Measurements from ENCODE around the gene HMGXB4. TPM values are rescaled to one million over a fixed set of nuclear protein-coding genes. Genes with fewer than 3 reads are reported as not detected.

The HMGXB4 gene
- total and polyA plus RNA-seq, 2 of the 13 experiments (the other 11 are each of a cell fraction or from before 2014, with no cell fraction given), result 13.9 to 16.3 TPM

DNA sequence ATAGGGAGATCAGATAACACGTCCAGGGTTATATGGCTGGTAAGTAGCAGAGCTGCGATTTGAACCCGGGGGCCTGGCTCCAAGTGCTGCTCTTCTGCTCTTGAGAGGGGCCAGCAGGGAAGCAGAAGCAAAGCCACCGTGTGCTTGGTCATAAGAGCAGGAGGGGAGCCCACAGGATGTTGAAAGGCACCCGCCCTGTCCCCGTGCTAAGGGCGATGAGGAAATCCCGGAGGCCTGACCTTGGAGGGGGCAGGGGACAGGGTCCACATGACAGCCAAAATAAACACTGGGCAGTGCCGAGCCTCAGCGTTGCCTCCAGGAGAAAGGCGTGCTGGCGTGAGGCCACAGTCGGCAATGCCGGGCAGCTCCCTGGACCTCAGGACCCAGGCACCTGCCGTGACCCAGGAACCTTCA lies 71.2 kb downstream of the HMGXB4 start (continued):
- TF ChIP-seq GATAD1 (CRISPR knock-in tag; IDR thresholded peaks at IDR 0.05), result peak; percentile 82
- 0 out of 2 replicates have a peak, but pooled peaks have one; percentile 84 for TF ChIP-seq ZNF101 (CRISPR knock-in tag; IDR thresholded peaks at IDR 0.05; ENCODE audit: borderline replicate concordance, low read depth)
- TF ChIP-seq, protein P1, sequence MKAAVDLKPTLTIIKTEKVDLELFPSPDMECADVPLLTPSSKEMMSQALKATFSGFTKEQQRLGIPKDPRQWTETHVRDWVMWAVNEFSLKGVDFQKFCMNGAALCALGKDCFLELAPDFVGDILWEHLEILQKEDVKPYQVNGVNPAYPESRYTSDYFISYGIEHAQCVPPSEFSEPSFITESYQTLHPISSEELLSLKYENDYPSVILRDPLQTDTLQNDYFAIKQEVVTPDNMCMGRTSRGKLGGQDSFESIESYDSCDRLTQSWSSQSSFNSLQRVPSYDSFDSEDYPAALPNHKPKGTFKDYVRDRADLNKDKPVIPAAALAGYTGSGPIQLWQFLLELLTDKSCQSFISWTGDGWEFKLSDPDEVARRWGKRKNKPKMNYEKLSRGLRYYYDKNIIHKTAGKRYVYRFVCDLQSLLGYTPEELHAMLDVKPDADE (CRISPR knock-in tag; IDR thresholded peaks at IDR 0.05), result no peak
- peak; percentile 76; the same call in 1 of the 2 replicates for TF ChIP-seq YEATS2 (CRISPR knock-in tag; IDR thresholded peaks at IDR 0.05; ENCODE audit: borderline replicate concordance)
- TF ChIP-seq ZNF589 (CRISPR knock-in tag; conservative IDR thresholded peaks at IDR 0.05), result no peak
- TF ChIP-seq SIN3B (IDR thresholded peaks at IDR 0.05; ENCODE audit: low read length), result no peak
- TF ChIP-seq CAMTA2 (CRISPR knock-in tag; IDR thresholded peaks at IDR 0.05; ENCODE audit: borderline replicate concordance), result no peak
- no peak for TF ChIP-seq ZNF282 (IDR thresholded peaks at IDR 0.05; ENCODE audit: partially characterized antibody)
- peak; percentile 82; the same call in 1 of the 2 replicates for TF ChIP-seq ZNF747 (CRISPR knock-in tag; IDR thresholded peaks at IDR 0.05; ENCODE audit: borderline replicate concordance)
- peak; percentile 85 for TF ChIP-seq SIN3A (IDR thresholded peaks at IDR 0.05; ENCODE audit: borderline replicate concordance, low read depth, low read length)
- no peak for TF ChIP-seq HDAC6 (IDR thresholded peaks at IDR 0.05; ENCODE audit: low read depth, low read length)
- no peak for TF ChIP-seq ATRX (CRISPR knock-in tag; IDR thresholded peaks at IDR 0.05; ENCODE audit: borderline replicate concordance)
- no peak for TF ChIP-seq ZNF670 (CRISPR knock-in tag; IDR thresholded peaks at IDR 0.05; ENCODE audit: borderline replicate concordance)
- TF ChIP-seq TRIM24 (CRISPR knock-in tag; IDR thresholded peaks at IDR 0.05), result peak; percentile 79; the same call in 1 of the 2 replicates
- peak; percentile 70 for TF ChIP-seq ZNF121 (CRISPR knock-in tag; IDR thresholded peaks at IDR 0.05)
- TF ChIP-seq, protein P2, sequence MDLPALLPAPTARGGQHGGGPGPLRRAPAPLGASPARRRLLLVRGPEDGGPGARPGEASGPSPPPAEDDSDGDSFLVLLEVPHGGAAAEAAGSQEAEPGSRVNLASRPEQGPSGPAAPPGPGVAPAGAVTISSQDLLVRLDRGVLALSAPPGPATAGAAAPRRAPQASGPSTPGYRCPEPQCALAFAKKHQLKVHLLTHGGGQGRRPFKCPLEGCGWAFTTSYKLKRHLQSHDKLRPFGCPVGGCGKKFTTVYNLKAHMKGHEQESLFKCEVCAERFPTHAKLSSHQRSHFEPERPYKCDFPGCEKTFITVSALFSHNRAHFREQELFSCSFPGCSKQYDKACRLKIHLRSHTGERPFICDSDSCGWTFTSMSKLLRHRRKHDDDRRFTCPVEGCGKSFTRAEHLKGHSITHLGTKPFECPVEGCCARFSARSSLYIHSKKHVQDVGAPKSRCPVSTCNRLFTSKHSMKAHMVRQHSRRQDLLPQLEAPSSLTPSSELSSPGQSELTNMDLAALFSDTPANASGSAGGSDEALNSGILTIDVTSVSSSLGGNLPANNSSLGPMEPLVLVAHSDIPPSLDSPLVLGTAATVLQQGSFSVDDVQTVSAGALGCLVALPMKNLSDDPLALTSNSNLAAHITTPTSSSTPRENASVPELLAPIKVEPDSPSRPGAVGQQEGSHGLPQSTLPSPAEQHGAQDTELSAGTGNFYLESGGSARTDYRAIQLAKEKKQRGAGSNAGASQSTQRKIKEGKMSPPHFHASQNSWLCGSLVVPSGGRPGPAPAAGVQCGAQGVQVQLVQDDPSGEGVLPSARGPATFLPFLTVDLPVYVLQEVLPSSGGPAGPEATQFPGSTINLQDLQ (CRISPR knock-in tag; IDR thresholded peaks at IDR 0.05), result no peak; the same call in 1 of the 2 replicates
- TF ChIP-seq ZNF660 (CRISPR knock-in tag; IDR thresholded peaks at IDR 0.05; ENCODE audit: borderline replicate concordance, low read depth), result no peak
- TF ChIP-seq, protein P3, sequence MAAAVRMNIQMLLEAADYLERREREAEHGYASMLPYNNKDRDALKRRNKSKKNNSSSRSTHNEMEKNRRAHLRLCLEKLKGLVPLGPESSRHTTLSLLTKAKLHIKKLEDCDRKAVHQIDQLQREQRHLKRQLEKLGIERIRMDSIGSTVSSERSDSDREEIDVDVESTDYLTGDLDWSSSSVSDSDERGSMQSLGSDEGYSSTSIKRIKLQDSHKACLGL (CRISPR knock-in tag; IDR thresholded peaks at IDR 0.05), result peak; percentile 74
- no peak for TF ChIP-seq PAF1 (CRISPR knock-in tag; IDR thresholded peaks at IDR 0.05)
- TF ChIP-seq, protein P4, sequence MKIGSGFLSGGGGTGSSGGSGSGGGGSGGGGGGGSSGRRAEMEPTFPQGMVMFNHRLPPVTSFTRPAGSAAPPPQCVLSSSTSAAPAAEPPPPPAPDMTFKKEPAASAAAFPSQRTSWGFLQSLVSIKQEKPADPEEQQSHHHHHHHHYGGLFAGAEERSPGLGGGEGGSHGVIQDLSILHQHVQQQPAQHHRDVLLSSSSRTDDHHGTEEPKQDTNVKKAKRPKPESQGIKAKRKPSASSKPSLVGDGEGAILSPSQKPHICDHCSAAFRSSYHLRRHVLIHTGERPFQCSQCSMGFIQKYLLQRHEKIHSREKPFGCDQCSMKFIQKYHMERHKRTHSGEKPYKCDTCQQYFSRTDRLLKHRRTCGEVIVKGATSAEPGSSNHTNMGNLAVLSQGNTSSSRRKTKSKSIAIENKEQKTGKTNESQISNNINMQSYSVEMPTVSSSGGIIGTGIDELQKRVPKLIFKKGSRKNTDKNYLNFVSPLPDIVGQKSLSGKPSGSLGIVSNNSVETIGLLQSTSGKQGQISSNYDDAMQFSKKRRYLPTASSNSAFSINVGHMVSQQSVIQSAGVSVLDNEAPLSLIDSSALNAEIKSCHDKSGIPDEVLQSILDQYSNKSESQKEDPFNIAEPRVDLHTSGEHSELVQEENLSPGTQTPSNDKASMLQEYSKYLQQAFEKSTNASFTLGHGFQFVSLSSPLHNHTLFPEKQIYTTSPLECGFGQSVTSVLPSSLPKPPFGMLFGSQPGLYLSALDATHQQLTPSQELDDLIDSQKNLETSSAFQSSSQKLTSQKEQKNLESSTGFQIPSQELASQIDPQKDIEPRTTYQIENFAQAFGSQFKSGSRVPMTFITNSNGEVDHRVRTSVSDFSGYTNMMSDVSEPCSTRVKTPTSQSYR (CRISPR knock-in tag; IDR thresholded peaks at IDR 0.05; ENCODE audit: borderline replicate concordance), result peak; percentile 96
- TF ChIP-seq ZNF562 (CRISPR knock-in tag; IDR thresholded peaks at IDR 0.05; ENCODE audit: borderline replicate concordance), result no peak
- TF ChIP-seq ZNF333 (CRISPR knock-in tag; IDR thresholded peaks at IDR 0.05; ENCODE audit: borderline replicate concordance), result no peak; the same call in 1 of the 2 replicates

Data from HepG2 (cell line).